ENCODE measurements around the gene PPP2R2B.

DNA sequence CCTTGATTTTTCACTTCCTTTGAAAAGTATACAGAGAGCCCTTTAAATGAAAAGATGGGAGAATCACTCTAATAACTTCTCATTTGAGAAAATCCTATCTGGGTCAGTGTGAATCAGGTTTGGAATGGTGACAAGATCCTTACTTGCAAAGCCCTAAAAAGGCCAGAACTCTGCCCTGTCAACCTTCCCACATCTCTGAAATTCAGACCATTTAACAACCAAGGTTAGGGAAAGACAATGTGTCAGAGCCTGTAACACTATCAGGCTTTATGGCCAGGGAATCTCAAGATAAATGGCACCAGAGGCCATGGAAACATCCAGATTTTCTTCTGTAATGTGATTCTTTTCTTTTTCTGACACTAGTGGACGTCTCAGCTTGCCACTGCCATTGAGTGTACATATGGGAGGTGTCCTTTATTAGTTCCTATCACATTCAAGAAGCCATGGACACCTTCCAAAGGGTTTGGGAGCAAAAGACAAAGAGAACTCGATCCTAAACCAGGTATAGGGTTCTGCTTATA lies 196.9 kb downstream of the PPP2R2B start:
- TF ChIP-seq, protein P1, sequence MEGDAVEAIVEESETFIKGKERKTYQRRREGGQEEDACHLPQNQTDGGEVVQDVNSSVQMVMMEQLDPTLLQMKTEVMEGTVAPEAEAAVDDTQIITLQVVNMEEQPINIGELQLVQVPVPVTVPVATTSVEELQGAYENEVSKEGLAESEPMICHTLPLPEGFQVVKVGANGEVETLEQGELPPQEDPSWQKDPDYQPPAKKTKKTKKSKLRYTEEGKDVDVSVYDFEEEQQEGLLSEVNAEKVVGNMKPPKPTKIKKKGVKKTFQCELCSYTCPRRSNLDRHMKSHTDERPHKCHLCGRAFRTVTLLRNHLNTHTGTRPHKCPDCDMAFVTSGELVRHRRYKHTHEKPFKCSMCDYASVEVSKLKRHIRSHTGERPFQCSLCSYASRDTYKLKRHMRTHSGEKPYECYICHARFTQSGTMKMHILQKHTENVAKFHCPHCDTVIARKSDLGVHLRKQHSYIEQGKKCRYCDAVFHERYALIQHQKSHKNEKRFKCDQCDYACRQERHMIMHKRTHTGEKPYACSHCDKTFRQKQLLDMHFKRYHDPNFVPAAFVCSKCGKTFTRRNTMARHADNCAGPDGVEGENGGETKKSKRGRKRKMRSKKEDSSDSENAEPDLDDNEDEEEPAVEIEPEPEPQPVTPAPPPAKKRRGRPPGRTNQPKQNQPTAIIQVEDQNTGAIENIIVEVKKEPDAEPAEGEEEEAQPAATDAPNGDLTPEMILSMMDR (IDR thresholded peaks at IDR 0.05): no peak
- TF ChIP-seq ETV6 (CRISPR knock-in tag; IDR thresholded peaks at IDR 0.05): no peak
- TF ChIP-seq, protein P2, sequence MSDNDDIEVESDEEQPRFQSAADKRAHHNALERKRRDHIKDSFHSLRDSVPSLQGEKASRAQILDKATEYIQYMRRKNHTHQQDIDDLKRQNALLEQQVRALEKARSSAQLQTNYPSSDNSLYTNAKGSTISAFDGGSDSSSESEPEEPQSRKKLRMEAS (CRISPR knock-in tag; IDR thresholded peaks at IDR 0.05): no peak
- no peak for TF ChIP-seq NR1H2 (CRISPR knock-in tag; IDR thresholded peaks at IDR 0.05)
- TF ChIP-seq, protein P3, sequence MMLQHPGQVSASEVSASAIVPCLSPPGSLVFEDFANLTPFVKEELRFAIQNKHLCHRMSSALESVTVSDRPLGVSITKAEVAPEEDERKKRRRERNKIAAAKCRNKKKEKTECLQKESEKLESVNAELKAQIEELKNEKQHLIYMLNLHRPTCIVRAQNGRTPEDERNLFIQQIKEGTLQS (CRISPR knock-in tag; conservative IDR thresholded peaks at IDR 0.05): no peak
- no peak for TF ChIP-seq FOXJ3 (CRISPR knock-in tag; IDR thresholded peaks at IDR 0.05; ENCODE audit: borderline replicate concordance)
- no peak for TF ChIP-seq ESRRA (CRISPR knock-in tag; IDR thresholded peaks at IDR 0.05; ENCODE audit: borderline replicate concordance)
- no peak for TF ChIP-seq CREB1 (CRISPR knock-in tag; IDR thresholded peaks at IDR 0.05)
- no peak for TF ChIP-seq ZNF396 (CRISPR knock-in tag; IDR thresholded peaks at IDR 0.05; ENCODE audit: borderline replicate concordance)
- TF ChIP-seq FOXP1 (CRISPR knock-in tag; IDR thresholded peaks at IDR 0.05; ENCODE audit: borderline replicate concordance): no peak
- TF ChIP-seq TEAD4 (CRISPR knock-in tag; IDR thresholded peaks at IDR 0.05): no peak
- TF ChIP-seq PRRX2 (CRISPR knock-in tag; IDR thresholded peaks at IDR 0.05): no peak
- TF ChIP-seq KAT7 (CRISPR knock-in tag; IDR thresholded peaks at IDR 0.05; ENCODE audit: borderline replicate concordance): no peak
